ENCODE measurements around the gene TSC22D2.

Gene TSC22D2

GRCh38 chr3:150428562-150428961 lies 20.5 kb downstream of the TSC22D2 start:
- no peaks in the 10 kb centered on the region for H3K4me1 ChIP-seq (ENCODE audit: control insufficient read depth, insufficient read depth, low read length)
- no peak overlapping the region for H3K4me3 ChIP-seq (ENCODE audit: low read length in 2 of 2)
- H3K9me3 ChIP-seq (ENCODE audit: control insufficient read depth in 2 of 2, low read length in 2 of 2), result no peaks in the 10 kb centered on the region
- no peak overlapping the region for H3K27ac ChIP-seq (ENCODE audit: low read length)
- no peaks in the 10 kb centered on the region for H3K27me3 ChIP-seq (ENCODE audit: control insufficient read depth in 1 of 2, insufficient read depth in 2 of 2, low read length in 2 of 2)
- no peaks in the 10 kb centered on the region for H3K36me3 ChIP-seq (ENCODE audit: control insufficient read depth in 2 of 2, insufficient read depth in 2 of 2, low read length in 2 of 2)
- no peak overlapping the region for H3K9ac ChIP-seq (ENCODE audit: low read length in 2 of 2)

- Histone ChIP-seq H3K27ac (ENCODE audit: low read length) (no peak overlapping the region), H3K9ac (ENCODE audit: low read length in 2 of 2) (no peak overlapping the region), H3K9me3 (ENCODE audit: control insufficient read depth in 2 of 2, low read length in 2 of 2) (no peaks in the 10 kb centered on the region), H3K4me1 (ENCODE audit: control insufficient read depth, insufficient read depth, low read length) (no peaks in the 10 kb centered on the region), H3K36me3 (ENCODE audit: control insufficient read depth in 2 of 2, insufficient read depth in 2 of 2, low read length in 2 of 2) (no peaks in the 10 kb centered on the region), H3K27me3 (ENCODE audit: control insufficient read depth in 1 of 2, insufficient read depth in 2 of 2, low read length in 2 of 2) (no peaks in the 10 kb centered on the region), H3K4me3 (ENCODE audit: low read length in 2 of 2) (no peak overlapping the region)
Measured at GRCh38 chr3:150429767-150430671, 21.9 kb downstream of the TSC22D2 start.

- Histone ChIP-seq H3K27me3 (ENCODE audit: control insufficient read depth in 1 of 2, insufficient read depth in 2 of 2, low read length in 2 of 2) (no peaks in the 10 kb centered on the region), H3K27ac (ENCODE audit: low read length) (no peak overlapping the region), H3K4me1 (ENCODE audit: control insufficient read depth, insufficient read depth, low read length) (no peaks in the 10 kb centered on the region), H3K4me3 (ENCODE audit: low read length in 2 of 2) (no peak overlapping the region), H3K36me3 (ENCODE audit: control insufficient read depth in 2 of 2, insufficient read depth in 2 of 2, low read length in 2 of 2) (no peaks in the 10 kb centered on the region), H3K9me3 (ENCODE audit: control insufficient read depth in 2 of 2, low read length in 2 of 2) (no peaks in the 10 kb centered on the region), H3K9ac (ENCODE audit: low read length in 2 of 2) (no peak overlapping the region)
Measured at GRCh38 chr3:150433347-150433746, 25.2 kb downstream of the TSC22D2 start.

- Histone ChIP-seq H3K27me3 (ENCODE audit: control insufficient read depth in 1 of 2, insufficient read depth in 2 of 2, low read length in 2 of 2) (no peaks in the 10 kb centered on the region), H3K27ac (ENCODE audit: low read length) (no peak overlapping the region), H3K4me1 (ENCODE audit: control insufficient read depth, insufficient read depth, low read length) (no peaks in the 10 kb centered on the region)
Measured at GRCh38 chr3:150434234-150434633, 26.1 kb downstream of the TSC22D2 start.

GRCh38 chr3:150436161-150436560 lies 28.1 kb downstream of the TSC22D2 start:
- H3K4me1 ChIP-seq (ENCODE audit: control insufficient read depth, insufficient read depth, low read length), result no peaks in the 10 kb centered on the region
- H3K9me3 ChIP-seq (ENCODE audit: control insufficient read depth in 2 of 2, low read length in 2 of 2), result no peaks in the 10 kb centered on the region
- H3K9ac ChIP-seq (ENCODE audit: low read length in 2 of 2), result no peak overlapping the region
- H3K27ac ChIP-seq (ENCODE audit: low read length), result no peak overlapping the region
- no peak overlapping the region for H3K4me3 ChIP-seq (ENCODE audit: low read length in 2 of 2)
- H3K27me3 ChIP-seq (ENCODE audit: control insufficient read depth in 1 of 2, insufficient read depth in 2 of 2, low read length in 2 of 2), result no peaks in the 10 kb centered on the region
- H3K36me3 ChIP-seq (ENCODE audit: control insufficient read depth in 2 of 2, insufficient read depth in 2 of 2, low read length in 2 of 2), result no peaks in the 10 kb centered on the region

More at GRCh38 chr3:150434234-150434633, 26.1 kb downstream of the TSC22D2 start:
- no peaks in the 10 kb centered on the region for H3K9me3 ChIP-seq (ENCODE audit: control insufficient read depth in 2 of 2, low read length in 2 of 2)
- H3K4me3 ChIP-seq (ENCODE audit: low read length in 2 of 2), result no peak overlapping the region
- no peak overlapping the region for H3K9ac ChIP-seq (ENCODE audit: low read length in 2 of 2)
- no peaks in the 10 kb centered on the region for H3K36me3 ChIP-seq (ENCODE audit: control insufficient read depth in 2 of 2, insufficient read depth in 2 of 2, low read length in 2 of 2)

GRCh38 chr3:150439657-150440056 lies 31.6 kb downstream of the TSC22D2 start:
- no peaks in the 10 kb centered on the region for H3K4me1 ChIP-seq (ENCODE audit: control insufficient read depth, insufficient read depth, low read length)
- no peak overlapping the region for H3K27ac ChIP-seq (ENCODE audit: low read length)
- no peaks in the 10 kb centered on the region for H3K27me3 ChIP-seq (ENCODE audit: control insufficient read depth in 1 of 2, insufficient read depth in 2 of 2, low read length in 2 of 2)
- H3K9me3 ChIP-seq (ENCODE audit: control insufficient read depth in 2 of 2, low read length in 2 of 2), result no peaks in the 10 kb centered on the region
- H3K4me3 ChIP-seq (ENCODE audit: low read length in 2 of 2), result no peak overlapping the region
- H3K9ac ChIP-seq (ENCODE audit: low read length in 2 of 2), result no peak overlapping the region
- H3K36me3 ChIP-seq (ENCODE audit: control insufficient read depth in 2 of 2, insufficient read depth in 2 of 2, low read length in 2 of 2), result peaks cover 2 to 4% of the 10 kb centered on the region in 2 donors

GRCh38 chr3:150443331-150443741 lies 35.2 kb downstream of the TSC22D2 start:
- no peaks in the 10 kb centered on the region for H3K27me3 ChIP-seq (ENCODE audit: control insufficient read depth in 1 of 2, insufficient read depth in 2 of 2, low read length in 2 of 2)
- H3K27ac ChIP-seq (ENCODE audit: low read length), result no peak overlapping the region
- no peak overlapping the region for H3K9ac ChIP-seq (ENCODE audit: low read length in 2 of 2)
- H3K4me3 ChIP-seq (ENCODE audit: low read length in 2 of 2), result no peak overlapping the region
- no peaks in the 10 kb centered on the region for H3K4me1 ChIP-seq (ENCODE audit: control insufficient read depth, insufficient read depth, low read length)
- no peaks in the 10 kb centered on the region for H3K9me3 ChIP-seq (ENCODE audit: control insufficient read depth in 2 of 2, low read length in 2 of 2)
- peaks cover 2 to 4% of the 10 kb centered on the region in 2 donors for H3K36me3 ChIP-seq (ENCODE audit: control insufficient read depth in 2 of 2, insufficient read depth in 2 of 2, low read length in 2 of 2)

GRCh38 chr3:150444371-150444770 lies 36.3 kb downstream of the TSC22D2 start:
- Histone ChIP-seq H3K4me1 (ENCODE audit: control insufficient read depth, insufficient read depth, low read length) (no peaks in the 10 kb centered on the region), H3K9ac (ENCODE audit: low read length in 2 of 2) (no peak overlapping the region), H3K9me3 (ENCODE audit: control insufficient read depth in 2 of 2, low read length in 2 of 2) (no peaks in the 10 kb centered on the region), H3K4me3 (ENCODE audit: low read length in 2 of 2) (no peak overlapping the region), H3K27ac (ENCODE audit: low read length) (no peak overlapping the region), H3K36me3 (ENCODE audit: control insufficient read depth in 2 of 2, insufficient read depth in 2 of 2, low read length in 2 of 2) (peaks cover 2 to 4% of the 10 kb centered on the region in 2 donors), H3K27me3 (ENCODE audit: control insufficient read depth in 1 of 2, insufficient read depth in 2 of 2, low read length in 2 of 2) (no peaks in the 10 kb centered on the region)

GRCh38 chr3:150446470-150446977 lies 38.4 kb downstream of the TSC22D2 start:
- Histone ChIP-seq H3K4me3 (ENCODE audit: low read length in 2 of 2) (no peak overlapping the region), H3K4me1 (ENCODE audit: control insufficient read depth, insufficient read depth, low read length) (no peaks in the 10 kb centered on the region), H3K9ac (ENCODE audit: low read length in 2 of 2) (no peak overlapping the region), H3K27ac (ENCODE audit: low read length) (no peak overlapping the region), H3K27me3 (ENCODE audit: control insufficient read depth in 1 of 2, insufficient read depth in 2 of 2, low read length in 2 of 2) (no peaks in the 10 kb centered on the region), H3K9me3 (ENCODE audit: control insufficient read depth in 2 of 2, low read length in 2 of 2) (no peaks in the 10 kb centered on the region), H3K36me3 (ENCODE audit: control insufficient read depth in 2 of 2, insufficient read depth in 2 of 2, low read length in 2 of 2) (peaks cover 2% of the 10 kb centered on the region in 2 donors)

- H3K4me1 ChIP-seq (ENCODE audit: control insufficient read depth, insufficient read depth, low read length), result no peaks in the 10 kb centered on the region
Measured at GRCh38 chr3:150447084-150447483, 39.0 kb downstream of the TSC22D2 start.

More at GRCh38 chr3:150447084-150447483, 39.0 kb downstream of the TSC22D2 start:
- H3K4me3 ChIP-seq (ENCODE audit: low read length in 2 of 2), result no peak overlapping the region
- no peaks in the 10 kb centered on the region for H3K9me3 ChIP-seq (ENCODE audit: control insufficient read depth in 2 of 2, low read length in 2 of 2)
- no peaks in the 10 kb centered on the region for H3K27me3 ChIP-seq (ENCODE audit: control insufficient read depth in 1 of 2, insufficient read depth in 2 of 2, low read length in 2 of 2)
- H3K36me3 ChIP-seq (ENCODE audit: control insufficient read depth in 2 of 2, insufficient read depth in 2 of 2, low read length in 2 of 2), result peaks cover 0 to 2% of the 10 kb centered on the region in 2 donors
- H3K27ac ChIP-seq (ENCODE audit: low read length), result no peak overlapping the region
- H3K9ac ChIP-seq (ENCODE audit: low read length in 2 of 2), result no peak overlapping the region

Data from stomach smooth muscle (tissue), 2 donors.